HepG2 (cell line): ENCODE results near the gene ZNF77. TPM values are rescaled to one million over a fixed set of nuclear protein-coding genes. Genes with fewer than 3 reads are reported as not detected.

ENCODE experiments used
- ATAC-seq: fragments of 200-7000 bp; cut with Tn5 transposase; 3 replicates; pipeline ENCODE4 v1.9.1; 2020; ENCODE audit warnings: mild to moderate bottlenecking, moderate library complexity
- BruUV-seq: library from RNA; stranded (reverse); fragments of 400-500 nt; replicated peaks from 2 replicates; lab custom pipeline; 2021; lab: Mats Ljungman, UMichigan
- CTCF ChIA-PET: fragments of 300-600 bp; formaldehyde crosslinking; extraction: SDS; loops from one replicate; lab custom pipeline; 2021; ENCODE audit warnings: low total read pairs, inconsistent platforms, low intra/inter-chr PET ratio; lab: Yijun Ruan, JAX
- POLR2A ChIA-PET: fragments of 350-600 bp; sonication (Branson Sonifier 250); formaldehyde crosslinking; loops from one replicate; lab custom pipeline; 2020; ENCODE audit warnings: antibody characterized with exemption, inconsistent platforms; lab: Yijun Ruan, JAX
- DNase-seq: peaks from one replicate; pipeline ENCODE4 v3.0.0-alpha.2; 2015; ENCODE audit warnings: low spot score
- FAIRE-seq: peaks from 3 replicates; lab custom pipeline; 2011; peaks lifted over from hg19 to GRCh38; lab: Jason Lieb, UNC
- H2AFZ ChIP-seq: one replicate; pipeline ENCODE4 v1.6.1; 2011; ENCODE audit warnings: low read length, inconsistent platforms
- H3K27ac ChIP-seq: fragments of 300-600 bp; 3 replicates; pipeline ENCODE4 v1.8.0; 2011; ENCODE audit warnings: mixed run types, mild to moderate bottlenecking, mixed read lengths, low read length, inconsistent platforms; ENCODE audit not compliant: insufficient read depth; ENCODE audit errors: extremely low read length
- H3K27me3 ChIP-seq, 2 experiments: fragments of 200-600 bp in 1 of 2; 2 replicates in 1 of 2; 3 replicates in 1 of 2; pipeline versions ENCODE4 v1.6.0 to v1.8.0; 2011; ENCODE audit warnings: low read length in 2 of 2, mild to moderate bottlenecking in 2 of 2, moderate library complexity in 2 of 2, inconsistent platforms in 1 of 2; ENCODE audit not compliant: insufficient read depth in 2 of 2, control insufficient read depth in 1 of 2
- H3K36me3 ChIP-seq, 2 experiments: fragments of 200-600 bp in 1 of 2; replicated peaks in 1 of 2; 2 replicates in 1 of 2; 3 replicates in 1 of 2; pipeline versions ENCODE4 v1.5.1 to v1.8.0; 2011; ENCODE audit warnings: low read length in 2 of 2, inconsistent platforms in 1 of 2; ENCODE audit not compliant: insufficient read depth in 2 of 2, control insufficient read depth in 1 of 2
- H3K4me1 ChIP-seq: 2 replicates; pipeline ENCODE4 v1.5.1; 2012; ENCODE audit warnings: low read length, inconsistent platforms; ENCODE audit not compliant: insufficient read depth
- H3K4me2 ChIP-seq: 2 replicates; pipeline ENCODE4 v1.6.0; 2011; ENCODE audit warnings: low read depth, low read length, inconsistent platforms
- H3K4me3 ChIP-seq, 3 experiments: fragments of 200-600 bp in 1 of 3; sonication (generic), shearing (Covaris generic) in 1 of 3; replicated peaks in 1 of 3; 2 replicates each; pipeline ENCODE4 v1.5.1; 2011 to 2016; ENCODE audit warnings: low read length in 3 of 3, inconsistent platforms in 2 of 3, low read depth in 2 of 3, mild to moderate bottlenecking in 2 of 3, control low read depth in 1 of 3, mixed read lengths in 1 of 3; ENCODE audit not compliant: insufficient read depth in 1 of 3
- H3K79me2 ChIP-seq: one replicate; pipeline ENCODE4 v1.6.1; 2011; ENCODE audit warnings: low read length, inconsistent platforms; ENCODE audit not compliant: insufficient read depth
- H3K9ac ChIP-seq: 2 replicates; pipeline ENCODE4 v1.6.0; 2011; ENCODE audit warnings: mild to moderate bottlenecking, low read depth, low read length, inconsistent platforms; ENCODE audit not compliant: insufficient read depth
- H3K9me3 ChIP-seq: 2 replicates; pipeline ENCODE4 v1.5.1; 2012; ENCODE audit warnings: mild to moderate bottlenecking, low read length
- H4K20me1 ChIP-seq: 2 replicates; pipeline ENCODE4 v1.6.0; 2011; ENCODE audit warnings: inconsistent platforms, mild to moderate bottlenecking, low read length, moderate library complexity; ENCODE audit not compliant: insufficient read depth
- CENPT ChIP-seq: sonication (generic); formaldehyde crosslinking; IDR thresholded peaks from 2 replicates; pipeline ENCODE4 v1.8.0; 2022; ENCODE audit warnings: low read depth, mild to moderate bottlenecking, moderate library complexity, missing genetic modification reagents
- GZF1 ChIP-seq: sonication (generic); formaldehyde crosslinking; IDR thresholded peaks from 2 replicates; pipeline ENCODE4 v1.5.1; 2020; ENCODE audit warnings: mild to moderate bottlenecking, missing genetic modification reagents
- NFE2L2 ChIP-seq: fragments of 150-350 bp; IDR thresholded peaks from 2 replicates; pipeline ENCODE4 v1.6.1; 2014; ENCODE audit warnings: low read length
- NFYC ChIP-seq: IDR thresholded peaks from 2 replicates; pipeline ENCODE4 v1.6.1; 2016; ENCODE audit warnings: missing genetic modification reagents, missing compliant biosample characterization
- NR1H2 ChIP-seq: sonication (generic); formaldehyde crosslinking; IDR thresholded peaks from 2 replicates; pipeline ENCODE4 v1.8.1; 2022; ENCODE audit warnings: low read depth, missing genetic modification reagents, borderline replicate concordance
- PCBP2 ChIP-seq: fragments of 200-400 bp; formaldehyde crosslinking; optimal IDR thresholded peaks from 2 replicates; pipeline ENCODE3; 2018; ENCODE audit warnings: low read length, low read depth; ENCODE audit not compliant: poor library complexity, severe bottlenecking
- ZMYM2 ChIP-seq: sonication (generic); formaldehyde crosslinking; IDR thresholded peaks from 2 replicates; pipeline ENCODE4 v1.8.0; 2022; ENCODE audit warnings: mild to moderate bottlenecking, missing genetic modification reagents
- ZNF224 ChIP-seq: sonication (generic); formaldehyde crosslinking; IDR thresholded peaks from 2 replicates; pipeline ENCODE4 v1.5.0; 2020; ENCODE audit warnings: mild to moderate bottlenecking, missing genetic modification reagents
- ZNF256 ChIP-seq: sonication (generic); formaldehyde crosslinking; conservative IDR thresholded peaks from 2 replicates; pipeline ENCODE4 v1.4.0; 2020; ENCODE audit warnings: missing genetic modification reagents
- ZNF430 ChIP-seq: sonication (generic); formaldehyde crosslinking; IDR thresholded peaks from 2 replicates; pipeline ENCODE4 v1.9.0; 2021; ENCODE audit warnings: mild to moderate bottlenecking, missing genetic modification reagents
- ZNF572 ChIP-seq: sonication (generic); formaldehyde crosslinking; IDR thresholded peaks from 2 replicates; pipeline ENCODE4 v1.5.1; 2020; ENCODE audit warnings: mild to moderate bottlenecking, missing genetic modification reagents
- ZNF660 ChIP-seq: sonication (generic); formaldehyde crosslinking; IDR thresholded peaks from 2 replicates; pipeline ENCODE4 v1.5.1; 2020; ENCODE audit warnings: mild to moderate bottlenecking, low read depth, missing genetic modification reagents, borderline replicate concordance
- WGBS: methylation state at CpG from one replicate; pipeline ENCODE4 v1.1.6; 2017; ENCODE audit warnings: low lambda C conversion rate; 5-methylcytosine and 5-hydroxymethylcytosine counted together
- in situ Hi-C: cut with HindIII; loops from 2 replicates; pipeline ENCODE4 v1.10.0; 2017; ENCODE audit warnings: low pct_unique_long_range_greater_than_20kb; ENCODE audit not compliant: extremely low pct_ligation_motif_present
- intact Hi-C: fragments of 100-400 bp; cut with micrococcal nuclease; formaldehyde crosslinking; loops from one replicate; pipeline ENCODE4 v1.10.0; 2022; ENCODE audit not compliant: unreplicated experiment
- polyA plus RNA-seq, 8 experiments: library from polyadenylated mRNA; depleted of rRNA in 3 of 8; stranded (reverse) in 7 of 8; unstranded in 1 of 8; fragments of >200 nt; fragmentation: Illumina TruSeq in 4 of 8; extraction: Trizol in 4 of 8; gene quantifications; 2 replicates each; pipeline versions ENCODE4 v1.2.1 to v1.2.3, GENCODE V29; 2011 to 2016; ENCODE audit warnings: low read depth in 4 of 8, missing spikeins in 1 of 8, mixed read lengths in 1 of 8; ENCODE audit not compliant: insufficient read depth in 1 of 8
- total RNA-seq, 5 experiments: library from RNA; depleted of rRNA; stranded (reverse); fragments of >200 nt; fragmentation: Illumina TruSeq; extraction: Trizol; gene quantifications; 2 replicates each; pipeline ENCODE4 v1.2.3, GENCODE V29; 2016; ENCODE audit warnings: low read depth in 1 of 5
- TF ChIP-seq, protein P1 (sequence below): sonication (generic); formaldehyde crosslinking; IDR thresholded peaks from 2 replicates; pipeline ENCODE4 v1.4.0; 2020; ENCODE audit warnings: missing genetic modification reagents, mild to moderate bottlenecking, borderline replicate concordance
- TF ChIP-seq, protein P2 (sequence below): sonication (generic); formaldehyde crosslinking; IDR thresholded peaks from 2 replicates; pipeline ENCODE4 v1.5.0; 2020; ENCODE audit warnings: mild to moderate bottlenecking, missing genetic modification reagents, moderate library complexity

Gene ZNF77
- total and polyA plus RNA-seq, 2 of the 13 experiments (the other 11 are each of a cell fraction or from before 2014, with no cell fraction given): 7.1 to 11.5 TPM

- H3K9ac ChIP-seq: no peak overlapping the region
- no peak overlapping the region for H3K4me2 ChIP-seq
- TF ChIP-seq GZF1 (CRISPR knock-in tag) (no peak), ZNF660 (CRISPR knock-in tag) (no peak), ZNF224 (CRISPR knock-in tag) (no peak), NFE2L2 (no peak), ZNF256 (CRISPR knock-in tag) (no peak), NR1H2 (no peak), PCBP2 (no peak), ZNF430 (CRISPR knock-in tag) (no peak), ZNF572 (no peak), NFYC (CRISPR knock-in tag) (no peak), CENPT (CRISPR knock-in tag) (no peak), ZMYM2 (CRISPR knock-in tag) (no peak)
- TF ChIP-seq, protein P1, sequence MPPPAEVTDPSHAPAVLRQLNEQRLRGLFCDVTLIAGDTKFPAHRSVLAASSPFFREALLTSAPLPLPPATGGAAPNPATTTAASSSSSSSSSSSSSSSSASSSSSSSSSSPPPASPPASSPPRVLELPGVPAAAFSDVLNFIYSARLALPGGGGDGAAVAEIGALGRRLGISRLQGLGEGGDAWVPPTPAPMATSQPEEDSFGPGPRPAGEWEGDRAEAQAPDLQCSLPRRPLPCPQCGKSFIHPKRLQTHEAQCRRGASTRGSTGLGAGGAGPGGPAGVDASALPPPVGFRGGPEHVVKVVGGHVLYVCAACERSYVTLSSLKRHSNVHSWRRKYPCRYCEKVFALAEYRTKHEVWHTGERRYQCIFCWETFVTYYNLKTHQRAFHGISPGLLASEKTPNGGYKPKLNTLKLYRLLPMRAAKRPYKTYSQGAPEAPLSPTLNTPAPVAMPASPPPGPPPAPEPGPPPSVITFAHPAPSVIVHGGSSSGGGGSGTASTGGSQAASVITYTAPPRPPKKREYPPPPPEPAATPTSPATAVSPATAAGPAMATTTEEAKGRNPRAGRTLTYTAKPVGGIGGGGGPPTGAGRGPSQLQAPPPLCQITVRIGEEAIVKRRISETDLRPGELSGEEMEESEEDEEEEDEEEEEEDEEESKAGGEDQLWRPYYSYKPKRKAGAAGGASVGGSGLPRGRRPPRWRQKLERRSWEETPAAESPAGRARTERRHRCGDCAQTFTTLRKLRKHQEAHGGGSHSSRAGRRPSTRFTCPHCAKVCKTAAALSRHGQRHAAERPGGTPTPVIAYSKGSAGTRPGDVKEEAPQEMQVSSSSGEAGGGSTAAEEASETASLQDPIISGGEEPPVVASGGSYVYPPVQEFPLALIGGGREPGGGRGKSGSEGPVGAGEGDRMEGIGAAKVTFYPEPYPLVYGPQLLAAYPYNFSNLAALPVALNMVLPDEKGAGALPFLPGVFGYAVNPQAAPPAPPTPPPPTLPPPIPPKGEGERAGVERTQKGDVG: no peak
- TF ChIP-seq, protein P2, sequence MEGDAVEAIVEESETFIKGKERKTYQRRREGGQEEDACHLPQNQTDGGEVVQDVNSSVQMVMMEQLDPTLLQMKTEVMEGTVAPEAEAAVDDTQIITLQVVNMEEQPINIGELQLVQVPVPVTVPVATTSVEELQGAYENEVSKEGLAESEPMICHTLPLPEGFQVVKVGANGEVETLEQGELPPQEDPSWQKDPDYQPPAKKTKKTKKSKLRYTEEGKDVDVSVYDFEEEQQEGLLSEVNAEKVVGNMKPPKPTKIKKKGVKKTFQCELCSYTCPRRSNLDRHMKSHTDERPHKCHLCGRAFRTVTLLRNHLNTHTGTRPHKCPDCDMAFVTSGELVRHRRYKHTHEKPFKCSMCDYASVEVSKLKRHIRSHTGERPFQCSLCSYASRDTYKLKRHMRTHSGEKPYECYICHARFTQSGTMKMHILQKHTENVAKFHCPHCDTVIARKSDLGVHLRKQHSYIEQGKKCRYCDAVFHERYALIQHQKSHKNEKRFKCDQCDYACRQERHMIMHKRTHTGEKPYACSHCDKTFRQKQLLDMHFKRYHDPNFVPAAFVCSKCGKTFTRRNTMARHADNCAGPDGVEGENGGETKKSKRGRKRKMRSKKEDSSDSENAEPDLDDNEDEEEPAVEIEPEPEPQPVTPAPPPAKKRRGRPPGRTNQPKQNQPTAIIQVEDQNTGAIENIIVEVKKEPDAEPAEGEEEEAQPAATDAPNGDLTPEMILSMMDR (CRISPR knock-in tag): no peak
- DNase-seq: no peak
- no peaks in the 10 kb centered on the region for H3K9me3 ChIP-seq
- 0% methylated on average over 1 of the region's 12 CpGs for WGBS
- H4K20me1 ChIP-seq: no peaks in the 10 kb centered on the region
- no peak overlapping the region for H3K27ac ChIP-seq
- peaks cover 1 to 47% of the 10 kb centered on the region in 2 experiments; a peak in 4 of 5 replicates for H3K27me3 ChIP-seq
- no peaks in the 10 kb centered on the region for H3K79me2 ChIP-seq
- no peaks in the 10 kb centered on the region for H3K36me3 ChIP-seq
- POLR2A ChIA-PET: no interaction called here
- no peak overlapping the region for H3K4me3 ChIP-seq
- CTCF ChIA-PET: no interaction called here
- no peak for FAIRE-seq
- no TSS peak for BruUV-seq
- in situ Hi-C loops: no loop called here
- peaks cover 35% of the 10 kb centered on the region for H3K4me1 ChIP-seq
- no peak for ATAC-seq
- H2AFZ ChIP-seq: no peak overlapping the region
- intact Hi-C loops: no loop called here
Observed at GRCh38 chr19:2987797-2988196, 43.0 kb upstream of the ZNF77 start.
